DOHH2 (cell line): ENCODE measurements around the gene IL12RB2.
"Not testable (repeated sequence)": the region's sequence is repeated elsewhere in the genome, so short reads cannot be mapped to it uniquely, and the experiment has no call there.

Experiments
- H3F3A ChIP-seq: fragments of 200-600 bp; sonication (generic), shearing (Covaris generic); 2 replicates; pipeline ENCODE4 v1.6.0; 2016; ENCODE audit warnings: antibody characterized with exemption, mild to moderate bottlenecking; ENCODE audit not compliant: control insufficient read depth, insufficient read depth
- H3K27ac ChIP-seq: fragments of 200-600 bp; sonication (generic); 2 replicates; pipeline ENCODE4 v1.5.1; 2014; ENCODE audit warnings: low read depth, mild to moderate bottlenecking, low read length, moderate library complexity
- H3K27me3 ChIP-seq: fragments of 200-600 bp; sonication (generic); 2 replicates; pipeline ENCODE4 v1.6.1; 2014; ENCODE audit warnings: mild to moderate bottlenecking, low read length, mixed read lengths; ENCODE audit not compliant: control insufficient read depth
- H3K36me3 ChIP-seq: fragments of 200-600 bp; sonication (generic); 2 replicates; pipeline ENCODE4 v1.6.1; 2014; ENCODE audit warnings: mild to moderate bottlenecking, low read length, moderate library complexity, mixed read lengths; ENCODE audit not compliant: control insufficient read depth
- H3K4me1 ChIP-seq: fragments of 200-600 bp; sonication (generic); 2 replicates; pipeline ENCODE4 v1.6.1; 2014; ENCODE audit warnings: mild to moderate bottlenecking, low read length, mixed read lengths; ENCODE audit not compliant: control insufficient read depth
- H3K4me2 ChIP-seq: fragments of 200-600 bp; sonication (generic); 2 replicates; pipeline ENCODE4 v1.6.0; 2014; ENCODE audit warnings: mild to moderate bottlenecking, low read length, moderate library complexity
- H3K4me3 ChIP-seq: fragments of 200-600 bp; sonication (generic); 2 replicates; pipeline ENCODE4 v1.5.1; 2014; ENCODE audit warnings: mild to moderate bottlenecking, low read length, mixed read lengths
- H3K79me2 ChIP-seq: fragments of 200-600 bp; sonication (generic); 2 replicates; pipeline ENCODE4 v1.6.1; 2014; ENCODE audit warnings: mild to moderate bottlenecking, low read length, mixed read lengths; ENCODE audit not compliant: control insufficient read depth
- H3K9me2 ChIP-seq: fragments of 200-600 bp; sonication (generic); replicated peaks from 2 replicates; pipeline ENCODE4 v1.6.1; 2014; ENCODE audit warnings: mild to moderate bottlenecking, low read length, mixed read lengths; ENCODE audit not compliant: control insufficient read depth
- H3K9me3 ChIP-seq: fragments of 200-600 bp; sonication (generic); 2 replicates; pipeline ENCODE4 v1.6.1; 2014; ENCODE audit warnings: antibody characterized with exemption, low read length, mixed read lengths; ENCODE audit not compliant: control insufficient read depth, insufficient read depth
- H4K20me1 ChIP-seq: fragments of 200-600 bp; sonication (generic); 2 replicates; pipeline ENCODE4 v1.6.0; 2014; ENCODE audit warnings: low read depth, mild to moderate bottlenecking, antibody characterized with exemption, low read length, moderate library complexity; ENCODE audit not compliant: control insufficient read depth, insufficient read depth
- EZH2phosphoT487 ChIP-seq: fragments of 200-600 bp; sonication (generic); IDR thresholded peaks from 2 replicates; pipeline ENCODE4 v1.6.1; 2017; ENCODE audit warnings: borderline replicate concordance, mild to moderate bottlenecking, antibody characterized with exemption, low read length, moderate library complexity, mixed read lengths
- TF ChIP-seq, protein P1 (sequence below): fragments of 200-600 bp; sonication (generic); IDR thresholded peaks from one replicate; pipeline ENCODE4 v1.5.1; 2014; ENCODE audit warnings: antibody characterized with exemption, mild to moderate bottlenecking, low read depth, low read length; ENCODE audit not compliant: poor library complexity, severe bottlenecking

The IL12RB2 gene

DNA sequence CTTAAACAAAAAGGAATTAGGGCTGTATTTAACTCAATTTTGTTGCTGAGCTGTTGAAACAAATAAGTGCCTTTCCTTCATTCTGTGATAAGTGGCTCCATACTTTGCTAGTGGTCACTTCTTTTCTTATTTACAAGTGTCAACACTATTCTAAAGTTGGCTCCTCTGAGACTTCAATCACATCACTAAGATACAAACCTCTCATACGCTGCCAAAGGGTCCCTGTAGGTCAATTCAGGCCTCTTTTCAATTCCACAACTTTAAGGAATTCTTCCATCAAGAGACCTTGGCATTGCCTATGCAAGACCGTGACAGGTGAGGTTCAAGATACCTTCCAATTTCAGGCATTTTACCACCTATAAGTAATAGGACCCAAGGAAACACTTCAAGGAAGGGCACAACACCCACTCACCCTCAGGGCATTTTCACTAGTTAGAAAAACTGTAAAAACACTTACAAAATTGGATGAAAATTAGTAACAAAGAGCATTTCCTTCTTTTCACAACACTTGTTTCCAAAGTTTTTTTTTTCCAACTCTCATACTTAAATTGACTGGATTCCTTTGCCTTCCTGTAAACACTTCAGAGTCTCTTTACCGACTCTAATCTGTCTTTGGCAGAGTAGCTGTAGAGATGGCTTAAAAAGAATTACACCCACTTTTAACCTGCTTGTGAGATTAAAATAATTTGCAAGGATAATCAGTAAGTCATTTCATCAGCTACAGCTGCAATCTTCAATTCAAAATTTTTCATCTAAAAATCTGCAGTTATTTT is 98.0 kb downstream of the IL12RB2 start:
- no peaks in the 10 kb centered on the region for H3K9me3 ChIP-seq
- no peak overlapping the region for H3K4me2 ChIP-seq
- no peaks in the 10 kb centered on the region for H3K4me1 ChIP-seq
- no peaks in the 10 kb centered on the region; the same call in 1 of the 2 replicates for H3K79me2 ChIP-seq
- no peak overlapping the region for H3K27ac ChIP-seq
- H3F3A ChIP-seq, result peaks cover 74% of the 10 kb centered on the region
- no peaks in the 10 kb centered on the region for H3K27me3 ChIP-seq
- H3K36me3 ChIP-seq, result peaks cover 32% of the 10 kb centered on the region
- H3K4me3 ChIP-seq, result no peak overlapping the region
- no peaks in the 10 kb centered on the region for H3K9me2 ChIP-seq
- H4K20me1 ChIP-seq, result peaks cover 7% of the 10 kb centered on the region; the same call in 1 of the 2 replicates
- no peak for TF ChIP-seq EZH2phosphoT487
- TF ChIP-seq, protein P1, sequence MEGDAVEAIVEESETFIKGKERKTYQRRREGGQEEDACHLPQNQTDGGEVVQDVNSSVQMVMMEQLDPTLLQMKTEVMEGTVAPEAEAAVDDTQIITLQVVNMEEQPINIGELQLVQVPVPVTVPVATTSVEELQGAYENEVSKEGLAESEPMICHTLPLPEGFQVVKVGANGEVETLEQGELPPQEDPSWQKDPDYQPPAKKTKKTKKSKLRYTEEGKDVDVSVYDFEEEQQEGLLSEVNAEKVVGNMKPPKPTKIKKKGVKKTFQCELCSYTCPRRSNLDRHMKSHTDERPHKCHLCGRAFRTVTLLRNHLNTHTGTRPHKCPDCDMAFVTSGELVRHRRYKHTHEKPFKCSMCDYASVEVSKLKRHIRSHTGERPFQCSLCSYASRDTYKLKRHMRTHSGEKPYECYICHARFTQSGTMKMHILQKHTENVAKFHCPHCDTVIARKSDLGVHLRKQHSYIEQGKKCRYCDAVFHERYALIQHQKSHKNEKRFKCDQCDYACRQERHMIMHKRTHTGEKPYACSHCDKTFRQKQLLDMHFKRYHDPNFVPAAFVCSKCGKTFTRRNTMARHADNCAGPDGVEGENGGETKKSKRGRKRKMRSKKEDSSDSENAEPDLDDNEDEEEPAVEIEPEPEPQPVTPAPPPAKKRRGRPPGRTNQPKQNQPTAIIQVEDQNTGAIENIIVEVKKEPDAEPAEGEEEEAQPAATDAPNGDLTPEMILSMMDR, result no peak

DNA sequence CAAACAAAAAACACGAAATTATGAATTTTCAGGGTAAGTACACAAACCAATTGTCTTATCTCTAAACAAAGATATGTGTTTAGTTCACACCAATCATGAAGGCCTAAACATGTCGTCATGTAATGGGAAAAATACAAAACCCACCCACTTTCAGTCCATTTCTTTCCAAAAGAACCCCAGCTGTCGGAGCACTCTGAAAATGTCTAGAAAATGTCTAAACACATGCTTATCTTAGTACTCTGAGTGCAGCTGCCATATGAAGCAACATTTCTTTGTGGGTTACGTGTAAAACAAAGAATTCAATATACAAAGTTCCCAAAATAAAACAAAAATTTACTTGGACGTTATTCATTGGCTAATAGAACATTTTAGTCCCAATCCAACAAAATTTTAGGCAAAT is 99.8 kb downstream of the IL12RB2 start:
- Histone ChIP-seq H3K9me3 (no peaks in the 10 kb centered on the region), H3K9me2 (no peaks in the 10 kb centered on the region), H4K20me1 (peaks cover 11% of the 10 kb centered on the region; the same call in 1 of the 2 replicates), H3K36me3 (peaks cover 50% of the 10 kb centered on the region), H3K4me2 (no peak overlapping the region), H3K79me2 (no peaks in the 10 kb centered on the region; the same call in 1 of the 2 replicates), H3K27me3 (no peaks in the 10 kb centered on the region), H3F3A (peaks cover 83% of the 10 kb centered on the region), H3K27ac (no peak overlapping the region), H3K4me3 (no peak overlapping the region), H3K4me1 (no peaks in the 10 kb centered on the region)
- TF ChIP-seq, protein P1, result no peak

DNA sequence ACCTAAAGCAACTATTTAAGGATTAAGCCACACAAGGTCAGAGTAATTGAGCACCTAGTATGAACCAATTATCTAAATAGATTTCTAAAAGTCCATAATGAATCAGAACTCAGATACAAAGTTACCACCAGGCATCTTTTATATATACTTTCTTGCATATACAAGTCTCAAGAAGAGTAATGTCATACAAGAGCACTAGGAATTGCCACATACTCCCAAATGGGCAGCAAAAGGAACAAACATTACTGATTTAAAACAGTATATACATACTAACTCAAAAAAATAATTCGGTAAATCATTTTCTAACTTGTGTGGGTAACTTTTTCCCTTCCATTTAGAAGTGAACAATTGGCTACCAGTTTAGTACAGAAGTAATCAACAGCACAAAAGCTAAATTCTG is 100.5 kb downstream of the IL12RB2 start:
- H3K27ac ChIP-seq, result no peak overlapping the region
- peaks cover 2% of the 10 kb centered on the region; the same call in 1 of the 2 replicates for H3K79me2 ChIP-seq
- peaks cover 54% of the 10 kb centered on the region for H3K36me3 ChIP-seq
- H3F3A ChIP-seq, result peaks cover 81% of the 10 kb centered on the region
- H3K9me3 ChIP-seq, result no peaks in the 10 kb centered on the region
- H3K27me3 ChIP-seq, result no peaks in the 10 kb centered on the region
- H3K4me1 ChIP-seq, result no peaks in the 10 kb centered on the region
- no peak overlapping the region for H3K4me2 ChIP-seq
- no peaks in the 10 kb centered on the region for H3K9me2 ChIP-seq
- H3K4me3 ChIP-seq, result no peak overlapping the region
- H4K20me1 ChIP-seq, result peaks cover 11% of the 10 kb centered on the region; the same call in 1 of the 2 replicates
- TF ChIP-seq EZH2phosphoT487, result no peak
- TF ChIP-seq, protein P1, result no peak

DNA sequence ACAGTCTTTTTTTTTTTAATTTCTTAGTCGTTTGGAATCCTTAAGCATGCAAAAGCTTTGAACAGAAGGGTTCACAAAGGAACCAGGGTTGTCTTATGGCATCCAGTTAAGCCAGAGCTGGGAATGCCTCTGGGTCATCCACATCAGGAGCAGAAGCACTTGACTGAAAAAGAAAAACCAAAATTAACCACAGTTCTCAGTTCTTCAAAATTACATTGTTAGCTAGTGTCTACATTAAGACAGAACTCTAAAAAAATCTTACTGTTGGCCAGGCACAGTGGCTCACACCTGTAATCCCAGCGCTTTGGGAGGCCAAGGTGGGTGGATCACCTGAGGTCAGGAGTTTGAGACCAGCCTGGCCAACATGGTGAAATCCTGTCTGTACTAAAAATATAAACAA is 105.4 kb downstream of the IL12RB2 start:
- H3K4me3 ChIP-seq, result not testable (repeated sequence)
- H3K36me3 ChIP-seq, result peaks cover 95% of the 10 kb centered on the region
- H3K79me2 ChIP-seq, result peaks cover 46% of the 10 kb centered on the region

More for the DNA sequence above, 105.4 kb downstream of the IL12RB2 start:
- H3K27me3 ChIP-seq, H3K4me1 ChIP-seq, H3K9me2 ChIP-seq, H3K9me3 ChIP-seq, H3K4me2 ChIP-seq, H3K27ac ChIP-seq: not testable (repeated sequence)
- peaks cover 32% of the 10 kb centered on the region for H4K20me1 ChIP-seq
- H3F3A ChIP-seq, result peaks cover 62% of the 10 kb centered on the region
